B cell (primary cell): ENCODE data around the gene PDPR. TPM values are rescaled to one million over a fixed set of nuclear protein-coding genes. Genes with fewer than 3 reads are reported as not detected.
"Not testable (repeated sequence)": the region's sequence is repeated elsewhere in the genome, so short reads cannot be mapped to it uniquely, and the experiment has no call there.

Experiments
- ATAC-seq: fragments of 200-7000 bp; cut with Tn5 transposase; one replicate; pipeline ENCODE4 v1.10.0; 2021; ENCODE audit warnings: low read depth, mild to moderate bottlenecking, moderate number of reproducible peaks, moderate library complexity
- CTCF ChIA-PET: fragments of 350-600 bp; sonication (Branson Sonifier 250); formaldehyde crosslinking; loops from one replicate; lab custom pipeline; 2021; ENCODE audit warnings: antibody characterized with exemption, inconsistent platforms; lab: Charles Lee
- POLR2A ChIA-PET: fragments of 350-600 bp; sonication (Branson Sonifier 250); formaldehyde crosslinking; loops from one replicate; lab custom pipeline; 2021; ENCODE audit warnings: antibody characterized with exemption; lab: Charles Lee
- DNase-seq: peaks from one replicate; pipeline ENCODE4 v3.0.0; 2013
- H2AFZ ChIP-seq: 2 replicates; pipeline ENCODE4 v1.6.1; 2012; ENCODE audit warnings: mild to moderate bottlenecking, low read depth, low read length; ENCODE audit not compliant: insufficient read depth, poor library complexity, severe bottlenecking
- H3K27ac ChIP-seq, 2 donors: 1 replicate in 1 of 2; 2 replicates in 1 of 2; pipeline ENCODE4 v1.5.1; 2012 to 2013; ENCODE audit warnings: low read length in 2 of 2, mild to moderate bottlenecking in 2 of 2, moderate library complexity in 1 of 2
- H3K27me3 ChIP-seq, 4 experiments: fragments of 200-600 bp in 1 of 4; sonication (generic) in 1 of 4; replicated peaks in 1 of 4; 1 replicate in 2 of 4; 2 replicates in 2 of 4; pipeline versions ENCODE4 v1.6.1 to v1.7.0; 2013 to 2016; ENCODE audit warnings: low read length in 3 of 4, mild to moderate bottlenecking in 2 of 4, mixed read lengths in 1 of 4, moderate library complexity in 1 of 4; ENCODE audit not compliant: insufficient read depth in 4 of 4, control insufficient read depth in 3 of 4; ENCODE audit errors: control extremely low read depth in 1 of 4
- H3K36me3 ChIP-seq, 2 experiments: replicated peaks in 1 of 2; 1 replicate in 1 of 2; 2 replicates in 1 of 2; pipeline versions ENCODE4 v1.6.1 to v1.7.1; 2013; ENCODE audit warnings: low read length in 1 of 2; ENCODE audit not compliant: insufficient read depth in 2 of 2, control insufficient read depth in 1 of 2; ENCODE audit errors: control extremely low read depth in 1 of 2, extremely low read depth in 1 of 2
- H3K4me1 ChIP-seq, 2 donors: fragments of 200-600 bp in 1 of 2; sonication (generic) in 1 of 2; 1 replicate in 1 of 2; 2 replicates in 1 of 2; pipeline versions ENCODE4 v1.5.1 to v1.6.1; 2013 to 2017; ENCODE audit warnings: low read length in 2 of 2; ENCODE audit not compliant: control insufficient read depth in 2 of 2, insufficient read depth in 2 of 2
- H3K4me2 ChIP-seq: replicated peaks from 2 replicates; pipeline ENCODE3; 2012; ENCODE audit warnings: mild to moderate bottlenecking, low read depth, low read length; ENCODE audit not compliant: poor library complexity, severe bottlenecking
- H3K4me3 ChIP-seq, 5 experiments: fragments of 200-600 bp in 1 of 5; sonication (generic) in 1 of 5; 1 replicate in 3 of 5; 2 replicates in 2 of 5; pipeline versions ENCODE4 v1.5.1 to v1.7.0; 2011 to 2016; ENCODE audit warnings: low read length in 4 of 5, mild to moderate bottlenecking in 4 of 5, low read depth in 2 of 5, control low read depth in 1 of 5, moderate library complexity in 1 of 5; ENCODE audit not compliant: insufficient read depth in 1 of 5; ENCODE audit errors: control extremely low read depth in 1 of 5, extremely low read depth in 1 of 5
- H3K79me2 ChIP-seq: fragments of 200-600 bp; sonication (generic); one replicate; pipeline ENCODE4 v1.6.0; 2016; ENCODE audit warnings: low read length; ENCODE audit not compliant: control insufficient read depth, insufficient read depth
- H3K9ac ChIP-seq: fragments of 200-600 bp; sonication (generic); 2 replicates; pipeline ENCODE4 v1.6.1; 2017; ENCODE audit warnings: mild to moderate bottlenecking, low read length, moderate library complexity
- H3K9me3 ChIP-seq, 3 donors: one replicate each; pipeline versions ENCODE4 v1.6.1 to v1.7.1; 2013; ENCODE audit warnings: low read length in 2 of 3; ENCODE audit not compliant: control insufficient read depth in 2 of 3, insufficient read depth in 1 of 3; ENCODE audit errors: control extremely low read depth in 1 of 3
- H4K20me1 ChIP-seq: 2 replicates; pipeline ENCODE4 v1.6.0; 2012; ENCODE audit warnings: mild to moderate bottlenecking, low read length; ENCODE audit not compliant: insufficient read depth, control insufficient read depth, poor library complexity, severe bottlenecking
- H3K27ac Mint-ChIP-seq: one replicate; pipeline ENCODE4 v1.8.0; 2021; ENCODE audit warnings: mixed read lengths
- H3K27me3 Mint-ChIP-seq: one replicate; pipeline ENCODE4 v1.8.0; 2021; ENCODE audit warnings: mixed read lengths
- H3K4me1 Mint-ChIP-seq: one replicate; pipeline ENCODE4 v1.8.0; 2021; ENCODE audit warnings: mixed read lengths
- H3K4me3 Mint-ChIP-seq: one replicate; pipeline ENCODE4 v1.8.0; 2021; ENCODE audit warnings: mixed read lengths
- H3K9me3 Mint-ChIP-seq: one replicate; pipeline ENCODE4 v1.8.0; 2022; ENCODE audit warnings: mixed read lengths; ENCODE audit not compliant: insufficient read depth
- WGBS: methylation state at CpG from one replicate; pipeline ENCODE4 v1.1.5; 2013; ENCODE audit warnings: missing lambda C conversion rate; ENCODE audit not compliant: insufficient coverage; 5-methylcytosine and 5-hydroxymethylcytosine counted together
- intact Hi-C: fragments of 100-400 bp; cut with micrococcal nuclease; formaldehyde crosslinking; loops from one replicate; pipeline ENCODE4 v1.10.0; 2022
- polyA plus RNA-seq: library from polyadenylated mRNA; depleted of rRNA; stranded (reverse); fragments of >200 nt; gene quantifications from 2 replicates; pipeline ENCODE4 v1.2.3, GENCODE V29; 2012
- total RNA-seq, 2 donors: library from RNA; stranded (reverse); fragments of 120-200 nt in 1 of 2; gene quantifications; 1 replicate in 1 of 2; 2 replicates in 1 of 2; pipeline versions ENCODE4 v1.2.3 to v1.2.4, GENCODE V29; 2013 to 2022

PDPR gene
- total and polyA plus RNA-seq, 2 donors (not counting 1 experiment from before 2014, with no cell fraction given) = 14.7 to 28.3 TPM

DNA sequence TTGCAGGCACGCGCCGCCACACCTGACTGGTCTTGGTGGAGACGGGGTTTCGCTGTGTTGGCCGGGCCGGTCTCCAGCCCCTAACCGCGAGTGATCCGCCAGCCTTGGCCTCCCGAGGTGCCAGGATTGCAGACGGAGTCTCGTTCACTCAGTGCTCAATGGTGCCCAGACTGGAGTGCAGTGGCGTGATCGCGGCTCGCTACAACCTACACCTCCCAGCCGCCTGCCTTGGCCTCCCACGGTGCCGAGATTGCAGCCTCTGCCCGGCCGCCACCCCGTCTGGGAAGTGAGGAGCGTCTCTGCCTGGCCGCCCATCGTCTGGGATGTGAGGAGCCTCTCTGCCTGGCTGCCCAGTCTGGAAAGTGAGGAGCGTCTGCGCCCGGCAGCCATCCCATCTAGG is 89.9 kb downstream of the PDPR start:
- H3K9me3 ChIP-seq, H3K4me1 ChIP-seq, ATAC-seq, H3K27me3 ChIP-seq, intact Hi-C loops, H4K20me1 ChIP-seq, H3K27ac Mint-ChIP-seq, H3K36me3 ChIP-seq, H3K27me3 Mint-ChIP-seq, H3K4me1 Mint-ChIP-seq, H3K4me3 Mint-ChIP-seq, H3K4me3 ChIP-seq, CTCF ChIA-PET, H3K9ac ChIP-seq, DNase-seq, H2AFZ ChIP-seq, H3K27ac ChIP-seq, H3K79me2 ChIP-seq, H3K4me2 ChIP-seq, H3K9me3 Mint-ChIP-seq, POLR2A ChIA-PET: not testable (repeated sequence)
- no CpG with 5 or more reads among the region's 29 CpGs for WGBS

DNA sequence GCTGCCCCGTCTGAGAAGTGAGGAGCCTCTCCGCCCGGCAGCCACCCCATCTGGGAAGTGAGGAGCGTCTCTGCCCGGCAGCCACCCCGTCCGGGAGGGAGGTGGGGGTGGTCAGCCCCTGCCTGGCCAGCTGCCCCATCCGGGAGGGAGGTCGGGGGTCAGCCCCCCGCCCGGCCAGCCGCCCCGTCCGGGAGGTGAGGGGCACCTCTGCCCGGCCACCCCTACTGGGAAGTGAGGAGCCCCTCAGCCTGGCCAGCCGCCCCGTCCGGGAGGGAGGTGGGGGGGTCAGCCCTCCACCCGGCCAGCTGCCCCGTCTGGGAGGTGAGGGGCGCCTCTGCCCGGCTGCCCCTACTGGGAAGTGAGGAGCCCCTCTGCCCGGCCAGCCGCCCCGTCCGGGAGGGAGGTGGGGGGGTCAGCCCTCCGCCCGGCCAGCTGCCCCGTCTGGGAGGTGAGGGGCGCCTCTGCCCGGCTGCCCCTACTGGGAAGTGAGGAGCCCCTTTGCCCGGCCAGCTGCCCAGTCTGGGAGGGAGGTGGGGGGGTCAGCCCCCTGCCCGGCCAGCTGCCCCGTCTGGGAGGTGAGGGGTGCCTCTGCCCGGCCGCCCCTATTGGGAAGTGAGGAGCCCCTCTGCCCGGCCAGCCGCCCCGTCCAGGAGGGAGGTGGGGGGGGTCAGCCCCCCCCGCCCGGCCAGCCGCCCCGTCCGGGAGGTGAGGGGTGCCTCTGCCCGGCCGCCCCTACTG is 90.7 kb downstream of the PDPR start:
- H3K27ac Mint-ChIP-seq, CTCF ChIA-PET, H3K4me2 ChIP-seq, H3K36me3 ChIP-seq, DNase-seq, intact Hi-C loops, H3K4me1 ChIP-seq, POLR2A ChIA-PET, ATAC-seq, H3K9ac ChIP-seq, H3K4me3 Mint-ChIP-seq, H3K79me2 ChIP-seq, H3K27me3 ChIP-seq, H3K27ac ChIP-seq, H3K4me3 ChIP-seq, H3K27me3 Mint-ChIP-seq, H4K20me1 ChIP-seq, H3K4me1 Mint-ChIP-seq, H2AFZ ChIP-seq, H3K9me3 Mint-ChIP-seq, H3K9me3 ChIP-seq: not testable (repeated sequence)
- 76% methylated on average over 2 of the region's 46 CpGs for WGBS

DNA sequence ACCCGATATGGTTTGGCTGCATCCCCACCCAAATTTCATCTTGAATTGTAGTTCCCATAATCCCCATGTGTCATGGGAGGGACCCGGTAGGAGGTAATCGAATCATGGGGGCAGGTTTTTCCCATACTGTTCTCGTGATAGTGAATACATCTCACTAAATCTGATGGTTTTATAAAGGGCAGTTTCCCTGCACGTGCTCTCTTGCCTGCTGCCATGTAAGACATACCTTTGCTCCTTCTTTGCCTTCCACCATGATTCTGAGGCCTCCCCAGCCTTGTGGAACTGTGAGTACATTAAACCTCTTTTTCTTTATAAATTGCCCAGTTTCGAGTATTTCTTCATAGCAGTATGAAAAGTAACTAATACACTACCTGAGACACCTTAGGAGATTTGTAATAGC is 92.2 kb downstream of the PDPR start:
- H3K4me3 ChIP-seq, H3K9me3 Mint-ChIP-seq, H3K27me3 ChIP-seq, H3K4me3 Mint-ChIP-seq, H3K27me3 Mint-ChIP-seq, H3K4me2 ChIP-seq, H3K9me3 ChIP-seq, H4K20me1 ChIP-seq, DNase-seq, CTCF ChIA-PET, ATAC-seq, H3K27ac ChIP-seq, intact Hi-C loops, H3K4me1 ChIP-seq, H3K9ac ChIP-seq, H3K27ac Mint-ChIP-seq, H2AFZ ChIP-seq, H3K4me1 Mint-ChIP-seq, H3K79me2 ChIP-seq, H3K36me3 ChIP-seq, POLR2A ChIA-PET: not testable (repeated sequence)
- WGBS = no CpG with 5 or more reads among the region's 6 CpGs
